Medulla oblongata (tissue), 1 donor: ENCODE results near the gene SMCO1.
"Not testable (repeated sequence)": the region's sequence is repeated elsewhere in the genome, so short reads cannot be mapped to it uniquely, and the experiment has no call there.

ENCODE experiments used
- DNase-seq: peaks from one replicate; pipeline ENCODE4 v3.0.0-alpha.2; 2015; ENCODE audit errors: extremely low spot score

Gene SMCO1

DNA sequence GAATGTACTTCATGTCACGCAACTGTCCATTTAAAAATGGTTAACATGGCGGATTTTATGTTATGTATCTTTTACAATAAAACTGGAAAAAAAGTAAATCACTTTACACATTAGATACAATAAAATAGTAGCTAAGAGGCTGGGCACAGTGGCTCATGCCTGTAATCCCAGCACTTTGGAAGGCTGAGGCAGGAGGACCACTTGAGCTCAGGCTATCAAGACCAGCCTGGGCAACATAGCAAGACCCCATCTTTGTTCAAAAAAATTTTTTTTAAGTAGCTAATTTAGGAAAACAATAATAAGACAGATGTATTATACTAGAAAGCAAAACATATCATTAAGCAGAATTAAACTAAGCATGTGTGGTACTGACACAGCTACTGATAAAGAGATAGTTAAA is 23.1 kb downstream of the SMCO1 start:
- DNase-seq = no peak

DNA sequence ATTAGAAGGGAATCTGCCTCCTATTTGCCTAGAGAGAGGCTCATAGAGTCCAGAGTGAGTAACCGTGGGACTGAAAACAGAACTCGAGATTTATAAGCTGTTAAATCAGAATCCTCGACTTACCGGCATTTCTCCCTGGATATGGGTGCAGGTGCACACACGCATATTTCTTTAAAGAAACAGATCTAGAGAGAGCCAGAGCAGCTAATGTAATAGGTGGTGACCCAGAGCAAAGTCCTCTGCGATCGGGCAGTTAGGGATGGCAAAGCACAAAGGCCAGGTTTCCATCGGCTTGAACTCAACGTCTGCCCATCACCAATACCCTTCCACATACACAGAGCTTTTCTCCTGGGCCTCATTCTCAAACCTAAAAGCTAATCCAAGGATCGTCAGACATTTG is 25.4 kb downstream of the SMCO1 start:
- no peak for DNase-seq

GRCh38 chr3:196486263-196486662 is 28.9 kb downstream of the SMCO1 start:
- no peak for DNase-seq

GRCh38 chr3:196477678-196478077 is 37.5 kb downstream of the SMCO1 start:
- no peak for DNase-seq

GRCh38 chr3:196472286-196472685 is 42.9 kb downstream of the SMCO1 start:
- no peak for DNase-seq

DNA sequence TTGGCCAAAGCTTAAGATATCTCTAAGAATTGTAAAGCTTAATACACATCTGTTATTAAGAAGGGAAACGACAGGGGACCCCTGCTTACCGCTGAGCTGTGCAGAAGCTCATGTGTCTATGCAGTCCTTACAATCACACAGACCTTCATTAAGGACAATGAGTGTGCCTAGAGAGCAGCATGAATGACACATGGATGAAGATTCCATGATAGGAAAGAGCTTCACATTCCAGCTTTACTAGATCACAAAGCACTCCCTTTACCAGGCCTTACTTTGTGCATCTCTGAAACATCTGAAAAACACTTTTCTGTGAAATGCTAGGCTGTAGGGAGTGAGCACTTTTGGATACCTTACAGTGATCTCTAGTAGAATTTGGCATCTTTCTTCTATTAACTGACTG is 43.6 kb downstream of the SMCO1 start:
- DNase-seq = no peak

DNA sequence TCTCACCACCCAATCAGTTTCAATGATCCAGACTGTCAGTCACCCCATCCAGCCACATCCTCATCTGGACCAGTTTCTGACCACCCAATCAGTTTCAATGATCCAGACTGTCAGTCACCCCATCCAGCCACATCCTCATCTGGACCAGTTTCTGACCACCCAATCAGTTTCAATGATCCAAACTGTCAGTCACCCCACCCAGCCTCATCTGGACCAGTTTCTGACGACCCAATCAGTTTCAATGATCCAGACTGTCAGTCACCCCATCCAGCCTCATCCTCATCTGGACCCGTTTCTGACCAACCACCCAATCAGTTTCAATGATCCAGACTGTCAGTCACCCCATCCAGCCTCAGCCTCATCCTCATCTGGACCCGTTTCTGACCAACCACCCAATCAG is 45.0 kb downstream of the SMCO1 start:
- not testable (repeated sequence) for DNase-seq

DNA sequence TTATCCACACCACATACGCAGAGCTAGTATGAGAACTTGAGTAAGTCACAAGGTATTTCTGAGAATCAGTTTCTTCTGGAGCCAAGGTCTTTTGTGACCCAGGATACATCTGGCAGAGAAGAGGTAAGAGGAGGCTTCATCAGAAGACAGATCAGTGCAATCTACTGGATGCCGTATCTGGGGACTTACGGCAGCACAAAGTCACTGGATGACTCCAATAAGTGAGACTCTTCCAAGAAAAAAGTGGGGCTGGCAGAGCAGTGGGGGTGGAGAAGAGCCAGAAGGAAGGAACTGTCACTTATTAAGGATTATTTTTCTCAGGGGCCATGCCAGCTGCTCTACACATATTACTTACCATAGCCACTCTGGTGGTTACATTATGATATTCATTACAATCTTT is 51.3 kb downstream of the SMCO1 start:
- no peak for DNase-seq

GRCh38 chr3:196463478-196463756 is 51.7 kb downstream of the SMCO1 start:
- no peak for DNase-seq

DNA sequence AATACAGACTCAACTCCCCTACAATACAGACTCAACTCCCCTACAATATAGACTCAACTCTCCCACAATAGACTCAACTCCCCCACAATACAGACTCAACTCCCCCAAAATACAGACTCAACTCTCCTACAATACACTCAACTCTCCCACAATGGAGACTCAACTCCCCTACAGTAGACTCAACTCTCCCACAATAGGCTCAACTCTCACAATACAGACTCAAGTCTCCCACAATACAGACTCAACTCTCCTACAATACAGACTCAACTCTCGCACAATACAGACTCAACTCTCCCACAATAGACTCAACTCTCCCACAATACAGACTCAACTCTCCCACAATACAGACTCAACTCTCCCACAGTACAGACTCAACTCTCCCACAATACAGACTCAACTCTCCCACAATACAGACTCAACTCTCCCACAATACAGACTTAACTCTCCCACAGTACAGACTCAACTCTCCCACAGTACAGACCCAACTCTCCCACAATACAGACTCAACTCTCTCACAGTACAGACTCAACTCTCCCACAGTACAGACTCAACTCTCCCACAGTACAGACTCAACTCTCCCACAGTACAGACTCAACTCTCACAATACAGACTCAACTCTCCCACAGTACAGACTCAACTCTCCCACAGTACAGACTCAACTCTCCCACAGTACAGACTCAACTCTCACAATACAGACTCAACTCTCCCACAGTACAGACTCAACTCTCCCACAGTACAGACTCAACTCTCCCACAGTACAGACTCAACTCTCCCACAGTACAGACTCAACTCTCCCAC is 52.3 kb downstream of the SMCO1 start:
- not testable (repeated sequence) for DNase-seq

DNA sequence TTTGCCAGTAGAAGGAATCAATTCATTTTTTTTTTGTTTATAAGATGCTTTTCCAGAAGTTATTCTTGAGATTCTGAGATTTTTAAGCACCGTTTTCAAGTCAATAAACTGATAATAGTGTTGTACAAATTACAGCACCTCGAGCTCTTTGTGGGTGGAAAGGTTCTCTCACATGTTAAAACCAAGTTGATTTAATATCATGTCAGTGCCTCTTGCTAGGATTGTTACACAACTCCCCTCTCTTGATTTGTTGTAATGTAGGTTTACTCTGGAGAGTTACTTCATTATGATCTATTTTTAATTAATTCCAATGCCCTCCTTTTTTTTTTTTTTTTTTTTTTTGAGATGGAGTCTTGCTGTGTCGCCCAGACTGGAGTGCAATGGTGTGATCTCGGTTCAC is 57.1 kb downstream of the SMCO1 start:
- DNase-seq = no peak

- not testable (repeated sequence) for DNase-seq
Measured at GRCh38 chr3:196457470-196457869, 57.7 kb downstream of the SMCO1 start.
